Retinal pigment epithelial cell (primary cell): Measurements from ENCODE around the gene GOLT1A.

Source experiments
- DNase-seq: peaks from one replicate; pipeline ENCODE4 v3.0.0-alpha.2; 2010; ENCODE audit warnings: low read depth
- H3K4me3 ChIP-seq: 2 replicates; pipeline ENCODE4 v1.5.1; 2011; ENCODE audit warnings: mild to moderate bottlenecking, low read length, control low read depth, moderate library complexity
- TF ChIP-seq, protein P1 (sequence below): conservative IDR thresholded peaks from 2 replicates; pipeline ENCODE4 v1.5.1; 2011; ENCODE audit warnings: low read depth, low read length, control low read depth, inconsistent platforms

The GOLT1A gene

DNA sequence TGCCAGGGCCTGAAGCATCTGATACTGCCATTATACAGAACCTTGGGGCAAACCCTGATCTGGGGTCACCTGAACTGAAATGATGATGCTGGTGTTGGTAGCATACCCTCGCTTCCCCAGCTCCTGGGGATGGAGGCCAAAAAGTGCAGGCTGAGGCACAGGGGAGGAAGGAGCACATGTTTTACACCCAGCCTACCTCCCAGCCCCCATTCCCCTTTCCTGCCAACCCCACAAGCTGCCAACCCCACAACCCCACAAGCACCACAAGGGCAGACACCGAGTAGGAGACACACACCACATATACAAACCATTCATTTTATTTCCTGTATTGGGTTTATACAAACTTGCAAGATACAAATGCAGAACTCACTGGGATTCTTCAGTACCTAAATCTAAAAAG lies 4.8 kb upstream of the GOLT1A start:
- DNase-seq, result no peak
- TF ChIP-seq, protein P1, sequence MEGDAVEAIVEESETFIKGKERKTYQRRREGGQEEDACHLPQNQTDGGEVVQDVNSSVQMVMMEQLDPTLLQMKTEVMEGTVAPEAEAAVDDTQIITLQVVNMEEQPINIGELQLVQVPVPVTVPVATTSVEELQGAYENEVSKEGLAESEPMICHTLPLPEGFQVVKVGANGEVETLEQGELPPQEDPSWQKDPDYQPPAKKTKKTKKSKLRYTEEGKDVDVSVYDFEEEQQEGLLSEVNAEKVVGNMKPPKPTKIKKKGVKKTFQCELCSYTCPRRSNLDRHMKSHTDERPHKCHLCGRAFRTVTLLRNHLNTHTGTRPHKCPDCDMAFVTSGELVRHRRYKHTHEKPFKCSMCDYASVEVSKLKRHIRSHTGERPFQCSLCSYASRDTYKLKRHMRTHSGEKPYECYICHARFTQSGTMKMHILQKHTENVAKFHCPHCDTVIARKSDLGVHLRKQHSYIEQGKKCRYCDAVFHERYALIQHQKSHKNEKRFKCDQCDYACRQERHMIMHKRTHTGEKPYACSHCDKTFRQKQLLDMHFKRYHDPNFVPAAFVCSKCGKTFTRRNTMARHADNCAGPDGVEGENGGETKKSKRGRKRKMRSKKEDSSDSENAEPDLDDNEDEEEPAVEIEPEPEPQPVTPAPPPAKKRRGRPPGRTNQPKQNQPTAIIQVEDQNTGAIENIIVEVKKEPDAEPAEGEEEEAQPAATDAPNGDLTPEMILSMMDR, result no peak
- no peak overlapping the region for H3K4me3 ChIP-seq

DNA sequence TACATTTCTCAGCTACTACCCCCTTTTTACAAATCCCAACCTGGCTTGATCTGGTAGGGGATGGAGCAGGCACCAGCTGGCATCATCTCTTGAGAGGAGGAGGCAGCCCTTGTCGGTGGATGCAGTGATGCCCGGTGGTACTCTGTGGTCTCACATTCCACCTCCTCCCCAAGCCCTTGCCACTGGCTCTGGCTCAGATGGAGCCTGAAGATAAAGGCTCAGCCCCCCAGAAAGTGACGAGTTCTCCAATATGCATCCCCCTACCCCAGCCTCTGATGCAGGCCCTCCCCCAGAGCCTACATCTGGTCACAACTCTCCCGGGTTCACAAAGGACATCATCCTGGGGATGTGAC lies 3.8 kb upstream of the GOLT1A start:
- TF ChIP-seq, protein P1, result no peak
- no peak overlapping the region for H3K4me3 ChIP-seq
- no peak for DNase-seq

DNA sequence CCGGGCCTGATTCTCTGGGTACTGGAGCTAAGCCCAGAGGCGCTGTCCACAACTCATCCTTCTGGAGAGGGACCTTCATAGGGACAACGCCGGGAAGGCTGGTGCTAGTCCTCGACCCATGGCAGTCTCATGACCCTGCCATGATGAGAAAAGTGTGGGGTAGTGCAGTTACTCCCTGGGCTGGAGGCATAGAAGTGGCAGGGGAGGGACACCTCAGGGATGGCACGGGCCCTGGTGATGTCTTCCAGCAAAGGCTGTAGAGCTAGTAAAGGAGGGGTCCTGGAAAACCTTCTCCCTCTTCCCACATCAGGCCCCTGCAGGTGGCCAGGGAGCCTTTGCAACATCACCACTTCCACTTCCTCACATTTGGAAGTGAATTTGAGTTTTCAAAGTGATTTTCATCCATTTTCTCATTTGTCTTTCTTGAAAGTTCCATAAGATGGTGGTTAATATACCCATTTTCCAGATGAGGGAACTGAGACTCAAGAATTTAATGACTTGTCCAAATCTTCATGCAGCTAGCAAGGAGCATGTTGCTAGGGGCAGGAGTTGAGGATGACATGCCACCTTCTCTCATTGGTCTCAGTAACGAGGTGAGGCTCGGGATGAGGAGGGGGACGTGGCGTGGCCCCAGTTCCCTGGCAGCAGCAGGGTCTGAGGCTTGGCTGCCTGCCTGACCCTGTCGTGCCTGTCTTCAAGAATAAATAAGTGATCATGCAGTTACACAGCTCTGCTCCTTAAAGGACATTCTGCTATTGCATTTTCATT lies 3.3 kb upstream of the GOLT1A start:
- no peak for DNase-seq
- H3K4me3 ChIP-seq, result no peak overlapping the region
- TF ChIP-seq, protein P1, result no peak

DNA sequence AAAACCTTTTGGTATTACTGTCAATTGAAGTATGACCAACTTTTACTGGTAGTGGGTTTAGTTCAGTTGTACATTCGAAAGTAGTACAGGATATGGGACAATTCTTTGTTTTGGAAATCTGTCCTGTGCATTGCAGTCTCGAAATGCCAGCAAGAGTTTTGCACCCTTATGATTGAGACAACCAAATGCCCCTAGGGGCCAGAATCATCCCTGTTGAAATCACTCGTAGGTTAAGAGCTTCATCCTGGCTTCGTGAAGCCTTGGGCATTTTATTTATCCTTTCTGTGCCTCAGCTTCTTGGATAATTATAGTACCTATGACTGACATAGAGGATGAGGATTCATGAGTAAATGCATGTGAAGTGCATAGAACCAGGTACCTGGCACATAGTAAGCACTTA lies 2.4 kb upstream of the GOLT1A start:
- TF ChIP-seq, protein P1, result no peak
- no peak overlapping the region for H3K4me3 ChIP-seq
- no peak for DNase-seq

DNA sequence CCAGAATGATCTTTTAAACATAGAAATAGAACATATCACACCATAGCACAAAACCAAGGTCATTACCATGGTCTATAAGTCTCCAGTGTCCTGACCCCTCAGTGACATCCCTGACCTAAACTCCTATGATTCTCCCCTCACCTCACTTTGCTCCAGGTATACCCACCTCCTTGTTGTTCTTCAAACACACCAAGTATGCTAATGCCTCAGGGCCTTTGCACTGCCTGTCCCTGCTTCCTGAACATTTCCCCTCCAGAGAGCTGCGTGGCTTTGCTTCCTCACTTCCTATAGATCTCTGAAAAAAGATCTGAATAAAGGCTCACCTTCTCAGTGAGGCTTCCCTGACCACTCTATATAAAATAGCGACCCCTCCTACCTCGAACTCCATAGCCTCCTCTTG lies 1.1 kb downstream of the GOLT1A start:
- DNase-seq, result no peak
- no peak overlapping the region for H3K4me3 ChIP-seq
- TF ChIP-seq, protein P1, result no peak

DNA sequence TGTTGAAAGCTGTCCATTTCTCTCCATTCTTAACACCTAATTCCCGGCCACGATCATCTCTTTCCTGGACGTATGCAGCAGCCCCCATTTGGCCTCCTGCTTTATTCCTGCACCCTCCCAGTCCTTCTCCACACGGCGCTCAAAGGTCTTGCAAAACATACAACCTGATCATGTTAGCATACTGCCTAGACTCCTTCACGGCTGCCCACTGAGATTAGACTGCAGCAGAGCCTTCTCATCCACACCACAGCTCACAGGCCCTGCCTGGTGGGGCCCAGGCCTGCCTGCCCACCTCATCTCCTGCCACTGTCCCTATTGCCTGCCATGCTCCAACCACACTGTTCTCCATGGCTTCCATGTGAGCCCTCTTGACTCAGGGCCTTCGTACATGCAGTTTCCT lies 2.7 kb downstream of the GOLT1A start:
- TF ChIP-seq, protein P1, result no peak
- H3K4me3 ChIP-seq, result no peak overlapping the region
- DNase-seq, result no peak

DNA sequence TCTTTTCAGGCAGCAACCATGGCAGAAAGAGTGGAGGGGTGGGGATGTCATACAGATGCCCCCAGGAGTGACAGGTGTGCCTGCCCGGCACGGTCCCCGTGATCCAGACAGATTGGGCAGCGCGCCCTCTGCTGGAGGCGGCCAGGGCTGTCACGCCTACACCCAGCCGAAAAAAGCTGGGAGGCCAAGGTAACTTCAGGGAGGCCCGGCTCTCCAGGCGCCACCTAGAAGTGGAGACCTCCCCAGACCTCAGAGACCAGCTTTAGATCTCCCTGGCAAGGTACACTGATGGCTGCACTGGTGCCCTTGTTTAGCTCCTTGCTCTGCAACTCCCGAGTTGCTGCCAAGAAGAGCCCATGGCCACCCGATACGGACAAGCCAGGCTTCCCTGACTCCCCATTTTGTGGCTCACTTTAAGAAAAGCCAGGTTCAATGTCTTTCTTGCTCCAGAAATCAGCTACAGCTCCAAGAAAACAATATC lies 6.6 kb downstream of the GOLT1A start:
- no peak overlapping the region for H3K4me3 ChIP-seq
- no peak for DNase-seq
- TF ChIP-seq, protein P1, result peak; percentile 97
